Heart left ventricle (tissue), 16 donors: ENCODE data around the gene LRBA. TPM values are rescaled to one million over a fixed set of nuclear protein-coding genes. Genes with fewer than 3 reads are reported as not detected.
"Not testable (repeated sequence)": the region's sequence is repeated elsewhere in the genome, so short reads cannot be mapped to it uniquely, and the experiment has no call there.

Experiments
- ATAC-seq, 4 donors: fragments of 200-7000 bp; cut with Tn5 transposase; one replicate each; pipeline ENCODE4 v1.9.1; 2020 to 2022; ENCODE audit warnings: moderate library complexity in 4 of 4, mild to moderate bottlenecking in 3 of 4, moderate number of reproducible peaks in 1 of 4
- DNase-seq, 5 donors: peaks; one replicate each; pipeline ENCODE4 v3.0.0-alpha.2; 2020
- H3K27ac ChIP-seq, 12 donors: fragments of 200-600 bp; sonication (generic) in 4 of 12; one replicate each; pipeline versions ENCODE4 v1.5.0 to v1.8.0; 2016 to 2022; ENCODE audit warnings: mild to moderate bottlenecking in 2 of 12
- H3K27me3 ChIP-seq, 9 donors: fragments of 200-600 bp; sonication (generic) in 2 of 9; one replicate each; pipeline versions ENCODE4 v1.5.1 to v1.8.0; 2016 to 2022; ENCODE audit warnings: mild to moderate bottlenecking in 3 of 9
- H3K36me3 ChIP-seq, 9 donors: fragments of 200-600 bp; sonication (generic) in 2 of 9; one replicate each; pipeline versions ENCODE4 v1.5.0 to v1.8.0; 2018 to 2022; ENCODE audit warnings: mild to moderate bottlenecking in 2 of 9
- H3K4me1 ChIP-seq, 12 donors: fragments of 200-600 bp; sonication (generic) in 4 of 12; one replicate each; pipeline versions ENCODE4 v1.5.0 to v1.8.0; 2016 to 2022; ENCODE audit warnings: mild to moderate bottlenecking in 3 of 12
- H3K4me3 ChIP-seq, 12 donors: fragments of 200-600 bp; sonication (generic) in 4 of 12; one replicate each; pipeline versions ENCODE4 v1.5.0 to v1.8.0; 2017 to 2022; ENCODE audit warnings: mild to moderate bottlenecking in 9 of 12, moderate library complexity in 4 of 12
- H3K9me3 ChIP-seq, 12 donors: fragments of 200-600 bp; sonication (generic) in 4 of 12; one replicate each; pipeline versions ENCODE4 v1.5.0 to v1.8.0; 2016 to 2022; ENCODE audit warnings: mild to moderate bottlenecking in 1 of 12
- POLR2A ChIP-seq, 2 donors: fragments of 450-650 bp; IDR thresholded peaks; one replicate each; pipeline ENCODE4 v1.6.1; 2017; ENCODE audit warnings: antibody characterized with exemption in 2 of 2, mild to moderate bottlenecking in 2 of 2, moderate library complexity in 2 of 2
- WGBS, 4 donors: extraction: QIAGEN DNeasy Blood & Tissue Kit in 2 of 4; methylation state at CpG; one replicate each; pipeline versions ENCODE4 v1.1.5 to v1.1.7; 2013 to 2018; 5-methylcytosine and 5-hydroxymethylcytosine counted together
- intact Hi-C, 10 donors: fragments of 100-400 bp; cut with DNase I; formaldehyde crosslinking; loops; one replicate each; pipeline versions ENCODE4 v1.11.1 to v1.14.2; 2022
- polyA plus RNA-seq, 2 donors: library from polyadenylated mRNA; stranded (reverse); fragments of 200-250 nt; gene quantifications; one replicate each; pipeline ENCODE4 v1.2.3, GENCODE V29; 2013
- total RNA-seq, 9 donors: library from RNA; depleted of rRNA in 2 of 9; stranded (reverse); fragments of >200 nt in 2 of 9; fragmentation: NEBNext Ultra II Directional in 3 of 9; extraction: Animal tissue kit (Norgen Biotek cat#: 25700) in 3 of 9; gene quantifications; one replicate each; pipeline versions ENCODE4 v1.1.0 to v1.2.4, GENCODE V29; 2016 to 2023
- TF ChIP-seq, protein P1 (sequence below), 12 donors: fragments of 200-600 bp; sonication (generic) in 4 of 12; IDR thresholded peaks; one replicate each; pipeline versions ENCODE4 v1.5.0 to v1.8.0; 2018 to 2022; ENCODE audit warnings: antibody characterized with exemption in 12 of 12, mild to moderate bottlenecking in 5 of 12
- donor health status: ischemic (EF 13 %, LVEDD 7.1; RV severe dilation, severe dysfunction).
- donor health status: healthy with polysubstance abuse.
- donor health status: DM: no; HTN: yes; CAD: no.
- donor health status: DM: no; HTN: no; CAD: no.
- donor health status: ischemic (EF 25% LVEDD 6.9; RV normal size, moderate dysfunction).
- donor health status: ischemic (EF 25% LVEDD 5.7; RV mildly dilated, moderate dysfunction).
- donor health status: healthy.
- donor health status: DM: yes; HTN: yes; CAD: no.
- donor health status: ischemic (EF 35%, LVEDD 5.7; RV mildly dilated, moderate dysfunction).
- donor health status: nonischemic (EF 11% LVEDD 7.7; RV severe dilation, severe dysfunction).
- donor health status: DM: yes; HTN: yes; CAD: no.
- donor health status: PGD.
- donor health status: ischemic (EF 29% LVEDD 5.4; RV normal size, mild dysfunction).
- donor health status: nonischemic (EF 23%, LVEDD 6.1; RV moderate dilation, normal function).

Gene LRBA
- total and polyA plus RNA-seq, 11 donors = 6.5 to 35.1 (median 22.6) TPM

DNA sequence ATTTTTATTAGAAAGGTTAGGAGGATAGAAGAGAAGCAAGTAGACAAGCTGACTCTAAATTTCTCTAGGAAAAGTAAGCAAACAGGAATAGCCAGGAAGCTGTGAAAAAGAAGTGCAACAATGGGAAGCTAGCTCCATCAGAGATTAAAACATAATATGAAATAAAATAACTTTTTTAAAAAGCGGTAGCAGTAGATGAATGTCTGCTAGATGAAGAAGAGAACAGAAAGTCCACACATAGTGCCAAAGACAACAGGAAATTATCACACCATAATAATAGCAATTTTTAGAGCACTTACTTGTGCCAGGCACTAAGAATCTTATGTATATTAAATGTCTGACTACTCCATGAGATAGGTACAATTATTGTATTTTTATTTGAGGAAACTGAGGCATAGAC, 53.5 kb downstream of the LRBA start:
- Histone ChIP-seq H3K36me3 (no peaks in the 10 kb centered on the region), H3K4me3 (no peak overlapping the region), H3K27ac (no peak overlapping the region), H3K4me1 (peaks cover 0 to 20% (median 8%) of the 10 kb centered on the region in 12 donors), H3K27me3 (no peaks in the 10 kb centered on the region), H3K9me3 (peaks cover 0 to 7% (median 0%) of the 10 kb centered on the region in 12 donors)
- 31 to 54% (median 51%) methylated on average over 1 of the region's 1 CpG for WGBS, 4 donors
- DNase-seq (no peak), ATAC-seq (no peak)
- TF ChIP-seq, protein P1, sequence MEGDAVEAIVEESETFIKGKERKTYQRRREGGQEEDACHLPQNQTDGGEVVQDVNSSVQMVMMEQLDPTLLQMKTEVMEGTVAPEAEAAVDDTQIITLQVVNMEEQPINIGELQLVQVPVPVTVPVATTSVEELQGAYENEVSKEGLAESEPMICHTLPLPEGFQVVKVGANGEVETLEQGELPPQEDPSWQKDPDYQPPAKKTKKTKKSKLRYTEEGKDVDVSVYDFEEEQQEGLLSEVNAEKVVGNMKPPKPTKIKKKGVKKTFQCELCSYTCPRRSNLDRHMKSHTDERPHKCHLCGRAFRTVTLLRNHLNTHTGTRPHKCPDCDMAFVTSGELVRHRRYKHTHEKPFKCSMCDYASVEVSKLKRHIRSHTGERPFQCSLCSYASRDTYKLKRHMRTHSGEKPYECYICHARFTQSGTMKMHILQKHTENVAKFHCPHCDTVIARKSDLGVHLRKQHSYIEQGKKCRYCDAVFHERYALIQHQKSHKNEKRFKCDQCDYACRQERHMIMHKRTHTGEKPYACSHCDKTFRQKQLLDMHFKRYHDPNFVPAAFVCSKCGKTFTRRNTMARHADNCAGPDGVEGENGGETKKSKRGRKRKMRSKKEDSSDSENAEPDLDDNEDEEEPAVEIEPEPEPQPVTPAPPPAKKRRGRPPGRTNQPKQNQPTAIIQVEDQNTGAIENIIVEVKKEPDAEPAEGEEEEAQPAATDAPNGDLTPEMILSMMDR (IDR thresholded peaks at IDR 0.05) = no peak
- TF ChIP-seq POLR2A (IDR thresholded peaks at IDR 0.05) = no peak
- intact Hi-C loops = no loop called here

DNA sequence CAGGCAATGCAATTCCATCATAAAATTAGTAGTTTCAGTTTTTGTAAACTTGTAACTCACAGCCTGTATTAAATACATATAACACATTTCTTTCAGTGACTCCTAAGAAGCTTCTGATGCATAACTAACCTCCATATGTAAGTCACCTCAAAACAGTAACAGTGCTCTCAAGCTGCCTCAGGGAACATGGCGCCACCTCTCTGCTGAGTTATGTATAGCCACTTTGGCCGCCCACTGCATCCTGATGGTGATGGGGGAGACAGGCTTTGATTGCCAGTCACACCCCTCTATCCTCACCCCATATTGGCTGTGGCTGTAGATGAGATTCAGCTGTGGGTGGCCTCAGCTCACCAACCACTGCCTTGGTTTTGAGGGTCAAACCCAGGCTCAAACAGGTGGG, 54.3 kb downstream of the LRBA start:
- ATAC-seq (peak in 3 of 4 donors; percentile 47 to 61 (median 50)), DNase-seq (no peak)
- Histone ChIP-seq H3K9me3 (peaks cover 0 to 7% (median 0%) of the 10 kb centered on the region in 12 donors), H3K4me1 (peaks cover 0 to 20% (median 8%) of the 10 kb centered on the region in 12 donors), H3K4me3 (no peak overlapping the region), H3K27ac (no peak overlapping the region), H3K36me3 (no peaks in the 10 kb centered on the region), H3K27me3 (no peaks in the 10 kb centered on the region)
- 92 to 100% (median 95%) methylated on average over 2 of the region's 2 CpGs for WGBS, 4 donors
- intact Hi-C loops = no loop called here
- TF ChIP-seq, protein P1 (IDR thresholded peaks at IDR 0.05) = peak in 8 of 12 donors; percentile 23 to 40 (median 34)
- TF ChIP-seq POLR2A (IDR thresholded peaks at IDR 0.05) = no peak

DNA sequence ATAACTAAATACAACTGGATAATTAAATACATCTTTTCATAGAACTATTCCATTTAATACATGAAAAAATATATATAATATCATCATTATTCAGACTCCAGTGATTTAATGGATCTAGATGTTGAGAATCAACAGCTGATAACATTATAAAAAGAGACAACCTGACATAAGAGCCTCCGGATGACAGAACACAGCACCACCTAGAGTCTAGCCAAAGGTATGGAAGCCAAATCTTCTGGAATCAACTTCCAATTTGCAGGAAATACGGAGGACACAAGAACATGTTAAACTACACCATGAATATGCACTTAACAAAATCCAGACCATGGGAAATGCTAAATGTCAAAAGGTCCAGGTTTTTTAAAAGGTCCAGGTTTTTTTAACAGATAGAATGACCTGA, 55.0 kb downstream of the LRBA start:
- no peak overlapping the region for H3K27ac ChIP-seq
- DNase-seq (no peak), ATAC-seq (peak in 3 of 4 donors; percentile 29 to 58 (median 39))
- no peaks in the 10 kb centered on the region for H3K36me3 ChIP-seq
- 44 to 54% (median 49%) methylated on average over 2 of the region's 2 CpGs for WGBS, 4 donors
- H3K4me3 ChIP-seq = no peak overlapping the region
- H3K4me1 ChIP-seq = peaks cover 0 to 20% (median 8%) of the 10 kb centered on the region in 12 donors
- H3K9me3 ChIP-seq = peaks cover 0 to 7% (median 0%) of the 10 kb centered on the region in 12 donors
- intact Hi-C loops = no loop called here
- no peaks in the 10 kb centered on the region for H3K27me3 ChIP-seq
- TF ChIP-seq, protein P1 (IDR thresholded peaks at IDR 0.05) = peak in 11 of 12 donors; percentile 28 to 61 (median 45)
- TF ChIP-seq POLR2A (IDR thresholded peaks at IDR 0.05) = no peak

DNA sequence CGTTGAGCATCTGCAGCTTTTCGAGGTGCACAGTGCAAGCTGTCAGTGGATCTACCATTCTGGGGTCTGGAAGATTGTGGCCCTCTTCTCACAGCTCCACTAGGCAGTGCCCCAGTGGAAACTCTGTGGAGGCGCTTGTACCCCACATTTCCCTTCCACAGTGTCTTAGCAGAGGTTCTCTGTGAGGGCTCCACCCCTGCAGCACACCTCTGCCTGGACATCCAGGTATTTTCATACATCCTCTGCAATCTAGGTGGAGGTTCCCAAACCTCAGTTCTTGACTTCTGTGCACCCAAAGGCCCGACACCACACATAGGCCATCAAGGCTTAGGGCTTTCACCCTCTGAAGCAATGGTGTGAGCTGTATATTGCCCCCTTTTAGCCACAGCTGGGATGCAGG, 57.1 kb downstream of the LRBA start:
- not testable (repeated sequence) for H3K36me3 ChIP-seq
- WGBS, 4 donors = 97 to 100% (median 99%) methylated on average over 3 to 4 of the region's 4 CpGs

DNA sequence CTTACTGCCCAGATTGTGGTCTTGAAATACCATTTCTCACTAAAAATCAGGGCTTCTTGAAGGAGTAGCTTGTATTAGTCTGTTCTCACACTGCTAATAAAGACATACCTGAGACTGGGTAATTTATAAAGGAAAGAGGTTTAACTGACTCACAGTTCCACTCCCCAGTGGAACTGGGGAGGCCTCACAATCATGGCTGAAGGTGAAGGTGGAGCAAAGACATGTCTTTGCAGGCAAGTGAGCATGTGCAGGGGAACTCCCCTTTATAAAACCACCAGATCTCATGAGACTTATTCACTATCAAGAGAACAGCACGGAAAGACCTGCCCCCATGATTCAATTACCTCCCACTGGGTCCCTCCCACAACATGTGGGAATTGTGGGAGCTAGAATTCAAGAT, 58.0 kb downstream of the LRBA start:
- intact Hi-C loops, H3K27ac ChIP-seq, ATAC-seq, H3K9me3 ChIP-seq, H3K27me3 ChIP-seq, H3K4me3 ChIP-seq, DNase-seq, H3K36me3 ChIP-seq: not testable (repeated sequence)
- WGBS, 4 donors = 79 to 96% (median 83%) methylated on average over 1 of the region's 1 CpG
- peaks cover 0 to 14% (median 8%) of the 10 kb centered on the region in 12 donors for H3K4me1 ChIP-seq

More for the DNA sequence above, 57.1 kb downstream of the LRBA start:
- intact Hi-C loops, ATAC-seq, H3K4me3 ChIP-seq, H3K27ac ChIP-seq, H3K9me3 ChIP-seq, H3K27me3 ChIP-seq, DNase-seq: not testable (repeated sequence)
- peaks cover 0 to 20% (median 8%) of the 10 kb centered on the region in 12 donors for H3K4me1 ChIP-seq

DNA sequence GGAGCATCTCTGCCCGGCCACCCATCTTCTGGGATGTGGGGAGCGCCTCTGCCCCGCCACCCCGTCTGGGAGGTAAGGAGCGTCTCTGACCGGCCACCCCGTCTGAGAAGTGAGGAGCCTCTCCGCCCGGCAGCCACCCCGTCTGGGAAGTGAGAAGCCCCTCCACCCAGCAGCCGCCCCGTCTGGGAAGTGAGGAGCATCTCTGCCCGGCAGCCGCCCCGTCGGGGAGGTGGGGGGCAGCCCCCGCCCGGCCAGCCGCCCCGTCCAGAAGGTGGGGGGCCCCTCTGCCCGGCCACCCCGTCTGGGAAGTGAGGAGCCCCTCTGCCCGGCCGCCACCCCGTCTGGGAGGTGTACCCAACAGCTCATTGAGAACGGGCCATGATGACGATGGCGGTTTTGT, 61.2 kb downstream of the LRBA start:
- Histone ChIP-seq H3K4me1 (peaks cover 0 to 17% (median 8%) of the 10 kb centered on the region in 12 donors), H3K9me3 (peaks cover 0 to 13% (median 0%) of the 10 kb centered on the region in 12 donors)
- ATAC-seq, H3K36me3 ChIP-seq, H3K27me3 ChIP-seq, intact Hi-C loops, DNase-seq, H3K27ac ChIP-seq, H3K4me3 ChIP-seq: not testable (repeated sequence)
- 97 to 100% (median 97%) methylated on average over 3 to 28 of the region's 28 CpGs for WGBS, 4 donors
